NCI-H1436 (cell line): ENCODE results near the gene NDUFA11.
"Not testable (repeated sequence)": the region's sequence is repeated elsewhere in the genome, so short reads cannot be mapped to it uniquely, and the experiment has no call there.

Experiments
- DNase-seq: peaks from one replicate; lab custom pipeline; 2025; lab: John Stamatoyannopoulos, UW

The NDUFA11 gene

GRCh38 chr19:5890099-5890498 lies 13.5 kb downstream of the NDUFA11 start:
- DNase-seq: no peak

GRCh38 chr19:5889288-5889971 lies 14.2 kb downstream of the NDUFA11 start:
- DNase-seq: no peak

GRCh38 chr19:5884065-5884811 lies 19.4 kb downstream of the NDUFA11 start:
- not testable (repeated sequence) for DNase-seq

GRCh38 chr19:5883157-5883873 lies 20.3 kb downstream of the NDUFA11 start:
- DNase-seq: not testable (repeated sequence)

- DNase-seq: no peak
These were observed 21.1 kb downstream of the NDUFA11 start for GRCh38 chr19:5882421-5882968.

GRCh38 chr19:5881543-5882299 lies 21.9 kb downstream of the NDUFA11 start:
- no peak for DNase-seq

- DNase-seq: no peak
These were observed 22.9 kb downstream of the NDUFA11 start for GRCh38 chr19:5880604-5881078.

GRCh38 chr19:5880196-5880595 lies 23.4 kb downstream of the NDUFA11 start:
- DNase-seq: no peak

GRCh38 chr19:5877882-5878281 lies 25.7 kb downstream of the NDUFA11 start:
- no peak for DNase-seq

- no peak for DNase-seq
These were observed 26.2 kb downstream of the NDUFA11 start for GRCh38 chr19:5877427-5877826.

- not testable (repeated sequence) for DNase-seq
These were observed 29.1 kb downstream of the NDUFA11 start for GRCh38 chr19:5874496-5874895.

GRCh38 chr19:5873617-5874199 lies 29.9 kb downstream of the NDUFA11 start:
- no peak for DNase-seq

GRCh38 chr19:5870986-5871394 lies 32.6 kb downstream of the NDUFA11 start:
- DNase-seq: no peak

- DNase-seq: no peak
These were observed 36.1 kb downstream of the NDUFA11 start for GRCh38 chr19:5867201-5868136.

GRCh38 chr19:5865772-5866171 lies 37.8 kb downstream of the NDUFA11 start:
- no peak for DNase-seq

GRCh38 chr19:5864725-5865486 lies 38.7 kb downstream of the NDUFA11 start:
- DNase-seq: no peak

- no peak for DNase-seq
These were observed 39.4 kb downstream of the NDUFA11 start for GRCh38 chr19:5864013-5864720.

GRCh38 chr19:5863030-5863665 lies 40.4 kb downstream of the NDUFA11 start:
- no peak for DNase-seq
